Measurements from ENCODE around the gene COL4A6.

DNA sequence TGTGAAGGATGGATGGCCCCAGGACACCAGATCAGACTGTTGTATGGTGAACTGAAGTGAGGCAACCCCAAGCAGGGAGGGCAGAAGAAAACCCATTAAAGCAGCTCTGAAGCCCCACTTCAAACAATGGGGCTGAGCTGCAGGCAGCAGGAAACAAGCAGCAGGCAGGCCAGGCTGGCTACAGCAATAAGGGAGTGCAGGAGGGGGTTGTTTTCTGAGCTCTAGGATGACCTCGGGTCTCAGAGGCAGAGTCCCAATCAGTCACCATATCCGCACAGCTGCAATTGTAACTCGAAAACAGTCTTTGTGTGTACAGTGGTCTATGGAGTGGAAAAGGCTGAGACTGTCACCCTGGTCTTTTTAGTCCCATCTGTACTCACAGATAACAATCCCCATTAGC is 90.4 kb downstream of the COL4A6 start:
- TF ChIP-seq, protein P1, sequence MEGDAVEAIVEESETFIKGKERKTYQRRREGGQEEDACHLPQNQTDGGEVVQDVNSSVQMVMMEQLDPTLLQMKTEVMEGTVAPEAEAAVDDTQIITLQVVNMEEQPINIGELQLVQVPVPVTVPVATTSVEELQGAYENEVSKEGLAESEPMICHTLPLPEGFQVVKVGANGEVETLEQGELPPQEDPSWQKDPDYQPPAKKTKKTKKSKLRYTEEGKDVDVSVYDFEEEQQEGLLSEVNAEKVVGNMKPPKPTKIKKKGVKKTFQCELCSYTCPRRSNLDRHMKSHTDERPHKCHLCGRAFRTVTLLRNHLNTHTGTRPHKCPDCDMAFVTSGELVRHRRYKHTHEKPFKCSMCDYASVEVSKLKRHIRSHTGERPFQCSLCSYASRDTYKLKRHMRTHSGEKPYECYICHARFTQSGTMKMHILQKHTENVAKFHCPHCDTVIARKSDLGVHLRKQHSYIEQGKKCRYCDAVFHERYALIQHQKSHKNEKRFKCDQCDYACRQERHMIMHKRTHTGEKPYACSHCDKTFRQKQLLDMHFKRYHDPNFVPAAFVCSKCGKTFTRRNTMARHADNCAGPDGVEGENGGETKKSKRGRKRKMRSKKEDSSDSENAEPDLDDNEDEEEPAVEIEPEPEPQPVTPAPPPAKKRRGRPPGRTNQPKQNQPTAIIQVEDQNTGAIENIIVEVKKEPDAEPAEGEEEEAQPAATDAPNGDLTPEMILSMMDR (IDR thresholded peaks at IDR 0.05 in 8 of 11, conservative IDR thresholded peaks at IDR 0.05 in 3 of 11) = no peak
- TF ChIP-seq POLR2AphosphoS5 (IDR thresholded peaks at IDR 0.05) = no peak
